Type B pancreatic cell (in vitro differentiated cells): ENCODE results near the gene SLC6A9. TPM values are rescaled to one million over a fixed set of nuclear protein-coding genes. Genes with fewer than 3 reads are reported as not detected.

Source experiments
- DNase-seq: peaks from one replicate; pipeline ENCODE4 v3.0.0; 2021; ENCODE audit warnings: mixed read lengths; ENCODE audit not compliant: unreplicated experiment; ENCODE audit errors: extremely low spot score
- H3K27ac Mint-ChIP-seq: 2 replicates; pipeline ENCODE4 v1.8.0; 2021; ENCODE audit warnings: mild to moderate bottlenecking, mixed read lengths
- H3K27me3 Mint-ChIP-seq: 2 replicates; pipeline ENCODE4 v1.8.0; 2021; ENCODE audit warnings: mixed read lengths
- H3K36me3 Mint-ChIP-seq: 2 replicates; pipeline ENCODE4 v1.8.0; 2021; ENCODE audit warnings: mixed read lengths
- H3K4me1 Mint-ChIP-seq: one replicate; pipeline ENCODE4 v1.8.0; 2021; ENCODE audit warnings: mixed read lengths; ENCODE audit not compliant: unreplicated experiment
- H3K4me3 Mint-ChIP-seq: 2 replicates; pipeline ENCODE4 v1.8.0; 2021; ENCODE audit warnings: mild to moderate bottlenecking, mixed read lengths
- H3K9me3 Mint-ChIP-seq: 2 replicates; pipeline ENCODE4 v1.8.0; 2021; ENCODE audit warnings: mixed read lengths
- total RNA-seq: library from RNA; stranded (reverse); gene quantifications from 2 replicates; pipeline ENCODE4 v1.2.1, GENCODE V29; 2021; ENCODE audit warnings: low replicate concordance
- TF ChIP-seq, protein P1 (sequence below): fragments of 200-600 bp; sonication (generic); conservative IDR thresholded peaks from 2 replicates; pipeline ENCODE4 v1.5.0; 2021; ENCODE audit warnings: antibody characterized with exemption, mild to moderate bottlenecking

SLC6A9 gene
- total RNA-seq, 1 donor from 2014 or later = 21.0 TPM

DNA sequence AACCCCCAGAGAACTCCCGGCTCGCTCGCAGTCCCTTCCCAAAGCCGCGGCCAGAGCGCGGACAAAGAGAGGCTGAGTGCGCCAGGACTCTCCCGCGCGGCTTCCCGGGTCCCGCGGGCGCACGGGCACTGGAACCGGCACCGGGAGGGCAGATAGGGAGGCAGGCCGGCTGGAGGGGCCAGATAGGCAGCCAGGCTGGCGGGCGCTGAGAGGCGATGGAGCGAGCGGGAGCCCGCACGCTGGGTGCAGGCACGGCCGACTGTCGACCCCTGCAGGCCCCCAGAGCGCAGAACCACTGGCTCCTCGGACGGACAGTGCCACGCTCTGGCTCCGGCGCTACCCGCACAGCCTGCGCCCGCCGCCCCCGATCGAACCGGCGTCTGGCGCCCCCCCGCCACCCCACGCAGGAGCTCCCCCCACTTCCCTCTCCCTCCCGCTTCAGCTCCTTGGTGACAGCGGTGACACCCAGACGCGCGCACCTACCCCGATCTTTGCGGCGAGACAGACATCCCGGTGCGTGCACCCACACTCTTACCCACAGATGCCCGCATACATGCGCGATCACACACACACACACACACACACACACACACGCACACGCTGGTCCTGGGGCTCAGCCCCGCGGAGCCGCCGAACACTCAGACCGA, 534 bp downstream of the SLC6A9 start:
- H3K36me3 Mint-ChIP-seq = no peaks in the 10 kb centered on the region
- peak overlapping the region; percentile 91 for H3K4me3 Mint-ChIP-seq
- DNase-seq = peak; percentile 83
- no peaks in the 10 kb centered on the region for H3K27me3 Mint-ChIP-seq
- H3K27ac Mint-ChIP-seq = peak overlapping the region; percentile 90
- TF ChIP-seq, protein P1, sequence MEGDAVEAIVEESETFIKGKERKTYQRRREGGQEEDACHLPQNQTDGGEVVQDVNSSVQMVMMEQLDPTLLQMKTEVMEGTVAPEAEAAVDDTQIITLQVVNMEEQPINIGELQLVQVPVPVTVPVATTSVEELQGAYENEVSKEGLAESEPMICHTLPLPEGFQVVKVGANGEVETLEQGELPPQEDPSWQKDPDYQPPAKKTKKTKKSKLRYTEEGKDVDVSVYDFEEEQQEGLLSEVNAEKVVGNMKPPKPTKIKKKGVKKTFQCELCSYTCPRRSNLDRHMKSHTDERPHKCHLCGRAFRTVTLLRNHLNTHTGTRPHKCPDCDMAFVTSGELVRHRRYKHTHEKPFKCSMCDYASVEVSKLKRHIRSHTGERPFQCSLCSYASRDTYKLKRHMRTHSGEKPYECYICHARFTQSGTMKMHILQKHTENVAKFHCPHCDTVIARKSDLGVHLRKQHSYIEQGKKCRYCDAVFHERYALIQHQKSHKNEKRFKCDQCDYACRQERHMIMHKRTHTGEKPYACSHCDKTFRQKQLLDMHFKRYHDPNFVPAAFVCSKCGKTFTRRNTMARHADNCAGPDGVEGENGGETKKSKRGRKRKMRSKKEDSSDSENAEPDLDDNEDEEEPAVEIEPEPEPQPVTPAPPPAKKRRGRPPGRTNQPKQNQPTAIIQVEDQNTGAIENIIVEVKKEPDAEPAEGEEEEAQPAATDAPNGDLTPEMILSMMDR = peak; percentile 46
- H3K4me1 Mint-ChIP-seq = peaks cover 51% of the 10 kb centered on the region
- no peaks in the 10 kb centered on the region for H3K9me3 Mint-ChIP-seq

DNA sequence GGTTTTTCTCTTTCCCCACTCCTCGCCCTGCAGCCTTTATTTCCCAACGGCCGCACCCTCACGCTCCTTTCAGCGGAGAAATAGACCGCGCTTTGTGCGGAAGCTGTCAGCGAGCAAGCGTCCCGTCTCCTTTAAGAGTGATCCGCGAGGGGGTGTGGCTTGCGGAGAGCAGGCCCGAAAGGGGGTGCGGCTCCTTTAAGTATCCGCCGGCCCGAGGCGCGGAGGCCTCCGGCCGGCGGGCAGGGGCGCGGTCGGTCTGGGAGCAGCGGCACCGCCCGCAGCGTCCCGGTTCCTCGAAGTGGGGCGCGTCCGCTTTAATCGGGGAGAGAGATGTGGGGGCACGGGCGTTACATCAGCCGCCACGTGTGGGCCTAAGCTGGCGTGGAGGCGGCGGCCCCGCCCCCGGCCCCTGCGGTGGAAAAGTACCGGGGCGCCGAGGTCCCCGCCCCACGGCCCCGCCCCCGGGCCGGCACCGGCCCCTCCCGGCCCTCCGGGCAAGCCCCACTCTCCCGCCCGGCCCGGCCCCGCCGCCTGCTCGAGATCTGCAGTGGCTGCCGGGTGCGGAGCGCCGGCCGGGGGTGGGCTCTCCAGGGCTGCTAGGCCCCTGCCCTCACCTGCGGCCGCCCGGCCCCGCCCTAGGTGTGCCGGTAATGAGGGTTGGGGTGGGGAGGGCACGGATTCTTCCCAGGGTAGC, 1.2 kb downstream of the SLC6A9 start:
- Mint-ChIP-seq H3K4me3 (peak overlapping the region; percentile 99), H3K27me3 (no peaks in the 10 kb centered on the region), H3K4me1 (peaks cover 45% of the 10 kb centered on the region), H3K27ac (peak overlapping the region; percentile 97), H3K9me3 (no peaks in the 10 kb centered on the region), H3K36me3 (peaks cover under 1% of the 10 kb centered on the region)
- TF ChIP-seq, protein P1 = no peak
- peak; percentile 88 for DNase-seq

DNA sequence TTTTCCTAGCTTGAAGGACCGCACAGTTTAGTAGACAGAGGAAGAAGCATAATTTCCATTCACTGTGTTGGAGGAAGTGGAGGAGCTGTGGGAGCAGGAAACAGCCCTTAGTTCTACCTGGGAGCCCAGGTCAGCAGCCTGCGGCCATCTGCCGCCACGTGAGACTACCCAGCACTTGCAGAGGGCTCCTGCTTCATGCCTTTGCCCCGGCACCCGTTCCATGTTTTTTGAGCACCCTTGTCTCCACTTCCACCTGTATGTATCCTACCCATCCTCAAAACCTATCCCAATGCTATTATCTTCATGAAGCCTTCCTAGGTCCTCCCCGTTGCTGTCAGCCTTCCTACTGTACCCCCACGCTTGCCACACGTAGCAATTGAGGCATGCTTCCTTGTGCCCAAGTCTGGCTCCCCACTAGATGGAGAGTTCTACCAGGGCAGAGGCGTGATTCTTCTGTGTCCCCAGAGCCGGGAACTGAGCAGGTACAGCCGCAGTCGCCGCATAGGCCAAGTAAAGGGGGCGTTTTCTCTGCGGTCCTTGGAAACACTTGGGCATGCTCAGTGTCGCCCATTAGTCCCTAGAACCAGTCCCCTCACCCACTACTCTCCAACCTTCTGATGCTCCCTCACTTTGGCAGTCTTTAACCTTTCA, 1.9 kb downstream of the SLC6A9 start:
- H3K27ac Mint-ChIP-seq = peak overlapping the region; percentile 97
- peaks cover 6% of the 10 kb centered on the region for H3K36me3 Mint-ChIP-seq
- no peaks in the 10 kb centered on the region for H3K27me3 Mint-ChIP-seq
- H3K4me1 Mint-ChIP-seq = peaks cover 45% of the 10 kb centered on the region
- no peaks in the 10 kb centered on the region for H3K9me3 Mint-ChIP-seq
- H3K4me3 Mint-ChIP-seq = peak overlapping the region; percentile 99
- TF ChIP-seq, protein P1 = no peak
- DNase-seq = no peak

DNA sequence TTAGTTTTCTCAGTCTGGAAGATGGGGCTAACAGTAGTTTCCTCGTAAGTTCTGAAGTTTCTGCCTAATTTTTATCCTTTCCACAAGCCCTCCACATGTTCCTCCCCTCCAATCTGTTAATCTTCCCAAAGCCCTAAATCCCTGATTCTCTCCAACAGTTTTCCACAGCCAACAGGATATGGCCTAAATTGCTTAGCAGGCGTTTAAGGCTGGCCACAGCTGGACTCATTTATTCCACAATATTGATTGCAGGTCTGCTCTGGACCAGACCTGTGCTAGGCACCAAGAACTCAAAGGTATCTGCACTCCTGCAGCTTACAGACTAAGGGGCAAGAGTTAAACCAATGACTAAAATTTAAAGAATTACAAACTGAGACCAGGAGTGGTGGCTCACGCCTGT, 3.9 kb downstream of the SLC6A9 start:
- Mint-ChIP-seq H3K9me3 (no peaks in the 10 kb centered on the region), H3K27ac (no peak overlapping the region), H3K4me1 (peaks cover 32% of the 10 kb centered on the region), H3K27me3 (no peaks in the 10 kb centered on the region), H3K4me3 (peak overlapping the region; percentile 13), H3K36me3 (peaks cover 6% of the 10 kb centered on the region)
- no peak for DNase-seq
- TF ChIP-seq, protein P1 = no peak

DNA sequence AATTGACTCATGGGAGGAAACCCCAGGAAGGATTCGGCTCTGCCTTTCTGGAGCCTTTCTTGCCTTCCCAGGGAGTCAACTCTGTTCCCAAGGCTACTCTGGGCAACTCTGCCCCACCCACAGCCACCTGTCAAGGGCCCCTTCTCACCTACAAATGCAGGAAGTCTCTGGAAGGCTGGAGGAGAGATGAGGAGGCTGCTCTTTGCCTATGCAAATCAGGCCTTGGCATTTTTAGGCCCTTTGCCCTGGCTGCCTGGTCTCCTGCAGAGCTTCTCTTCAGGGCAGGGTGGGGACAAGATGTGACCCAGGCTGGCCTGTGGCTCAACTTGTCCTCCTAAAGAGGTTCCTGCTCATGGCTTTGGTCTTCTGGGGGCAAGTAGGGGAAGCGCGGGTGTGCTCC, 5.4 kb downstream of the SLC6A9 start:
- TF ChIP-seq, protein P1 = no peak
- H3K27me3 Mint-ChIP-seq = no peaks in the 10 kb centered on the region
- H3K9me3 Mint-ChIP-seq = no peaks in the 10 kb centered on the region
- peaks cover 9% of the 10 kb centered on the region for H3K36me3 Mint-ChIP-seq
- DNase-seq = no peak
- H3K4me3 Mint-ChIP-seq = no peak overlapping the region
- peaks cover 23% of the 10 kb centered on the region for H3K4me1 Mint-ChIP-seq
- no peak overlapping the region for H3K27ac Mint-ChIP-seq
